Brain microvascular endothelial cell (primary cell): ENCODE results near the gene PRTFDC1.

Experiments used
- DNase-seq: peaks from one replicate; pipeline ENCODE4 v3.0.0-alpha.2; 2020
- H3K27ac ChIP-seq: fragments of 250-450 bp; sonication (Bioruptor Pico); 2 replicates; pipeline ENCODE4 v1.5.1; 2020; ENCODE audit warnings: mild to moderate bottlenecking, moderate library complexity
- H3K27me3 ChIP-seq: fragments of 250-450 bp; sonication (Bioruptor Pico); replicated peaks from 2 replicates; pipeline ENCODE4 v1.5.1; 2020; ENCODE audit warnings: mild to moderate bottlenecking
- H3K36me3 ChIP-seq: fragments of 250-450 bp; sonication (Bioruptor Pico); replicated peaks from 2 replicates; pipeline ENCODE4 v1.5.1; 2020; ENCODE audit warnings: mild to moderate bottlenecking
- H3K4me3 ChIP-seq: 2 replicates; pipeline ENCODE4 v1.5.1; 2011; ENCODE audit warnings: low read depth, mild to moderate bottlenecking, control low read depth, low read length, moderate library complexity
- in situ Hi-C: cut with HindIII; loops from 2 replicates; pipeline ENCODE4 v1.10.0; 2017; ENCODE audit warnings: low sequenced_read_pairs, low pct_ligation_motif_present
- TF ChIP-seq, protein P1 (sequence below): IDR thresholded peaks from 2 replicates; pipeline ENCODE4 v1.5.1; 2011; ENCODE audit warnings: low read depth, mild to moderate bottlenecking, moderate library complexity, low read length, control low read depth, inconsistent platforms; ENCODE audit errors: missing control alignments

Gene PRTFDC1

DNA sequence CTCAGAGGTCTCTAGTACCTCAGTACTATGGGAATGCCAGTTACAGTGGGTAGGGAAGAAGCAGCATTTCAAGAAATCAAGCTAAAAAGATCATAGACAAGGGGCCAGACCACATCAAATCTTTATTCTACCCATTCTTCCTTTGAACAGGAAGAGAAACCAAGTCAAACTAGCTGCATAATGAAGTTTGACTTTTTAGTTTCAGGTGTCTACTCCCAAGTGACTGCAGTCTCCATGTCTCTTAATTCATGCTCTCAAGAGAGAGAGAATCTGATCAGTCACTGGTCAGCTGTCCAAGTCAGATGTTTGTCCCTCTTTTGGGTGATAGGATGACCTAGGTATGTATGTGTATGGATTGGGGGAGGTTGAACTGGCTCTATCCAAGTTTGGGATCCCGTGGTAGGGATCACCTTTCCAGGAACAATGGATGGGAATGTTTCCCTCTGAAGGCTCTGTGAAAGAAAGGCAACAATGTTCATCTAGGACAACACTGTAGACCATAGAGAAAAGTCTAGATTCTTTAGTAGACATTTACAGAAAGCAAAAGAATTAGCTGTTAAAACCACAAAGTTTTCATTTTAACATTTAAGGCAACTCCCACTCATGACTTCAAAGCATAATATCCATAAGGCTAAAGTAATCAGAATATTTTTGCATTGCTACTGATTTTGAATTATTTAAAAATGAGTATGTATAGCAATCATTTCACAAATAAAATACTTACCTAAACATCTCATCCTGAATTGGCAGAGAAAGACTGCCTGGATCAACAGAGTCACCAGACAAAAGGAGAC lies 30.1 kb upstream of the PRTFDC1 start:
- no peak for DNase-seq
- in situ Hi-C loops: no loop called here
- Histone ChIP-seq H3K27me3 (no peaks in the 10 kb centered on the region), H3K27ac (no peak overlapping the region), H3K4me3 (no peak overlapping the region), H3K36me3 (no peaks in the 10 kb centered on the region)
- TF ChIP-seq, protein P1, sequence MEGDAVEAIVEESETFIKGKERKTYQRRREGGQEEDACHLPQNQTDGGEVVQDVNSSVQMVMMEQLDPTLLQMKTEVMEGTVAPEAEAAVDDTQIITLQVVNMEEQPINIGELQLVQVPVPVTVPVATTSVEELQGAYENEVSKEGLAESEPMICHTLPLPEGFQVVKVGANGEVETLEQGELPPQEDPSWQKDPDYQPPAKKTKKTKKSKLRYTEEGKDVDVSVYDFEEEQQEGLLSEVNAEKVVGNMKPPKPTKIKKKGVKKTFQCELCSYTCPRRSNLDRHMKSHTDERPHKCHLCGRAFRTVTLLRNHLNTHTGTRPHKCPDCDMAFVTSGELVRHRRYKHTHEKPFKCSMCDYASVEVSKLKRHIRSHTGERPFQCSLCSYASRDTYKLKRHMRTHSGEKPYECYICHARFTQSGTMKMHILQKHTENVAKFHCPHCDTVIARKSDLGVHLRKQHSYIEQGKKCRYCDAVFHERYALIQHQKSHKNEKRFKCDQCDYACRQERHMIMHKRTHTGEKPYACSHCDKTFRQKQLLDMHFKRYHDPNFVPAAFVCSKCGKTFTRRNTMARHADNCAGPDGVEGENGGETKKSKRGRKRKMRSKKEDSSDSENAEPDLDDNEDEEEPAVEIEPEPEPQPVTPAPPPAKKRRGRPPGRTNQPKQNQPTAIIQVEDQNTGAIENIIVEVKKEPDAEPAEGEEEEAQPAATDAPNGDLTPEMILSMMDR: no peak

DNA sequence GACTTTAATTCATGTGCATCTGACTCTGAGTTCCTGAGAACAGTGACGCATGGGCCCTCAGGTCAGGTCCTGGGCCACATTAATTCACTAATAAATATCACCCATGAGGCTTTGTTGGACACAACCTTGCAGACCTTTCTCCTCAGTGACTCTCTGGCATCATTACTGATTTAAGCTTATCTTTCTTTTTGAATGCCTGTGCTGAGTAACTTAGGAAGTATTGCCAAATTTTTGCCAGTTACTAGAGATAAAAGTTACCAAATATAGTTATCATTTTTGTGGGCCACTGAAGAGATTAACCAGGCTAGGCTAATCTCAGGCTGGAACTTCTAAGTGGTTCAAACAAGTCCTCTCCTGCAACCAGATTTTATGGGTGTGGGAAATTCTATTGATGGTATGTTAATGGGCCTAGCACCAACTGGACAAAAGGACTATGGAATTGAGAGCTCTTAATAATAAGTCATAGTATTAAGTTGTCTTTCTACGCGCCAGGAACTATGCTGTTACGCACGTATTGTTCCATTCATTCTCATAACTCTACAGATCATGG lies 28.8 kb upstream of the PRTFDC1 start:
- TF ChIP-seq, protein P1: no peak
- in situ Hi-C loops: no loop called here
- H3K4me3 ChIP-seq: no peak overlapping the region
- no peak overlapping the region for H3K27ac ChIP-seq
- no peaks in the 10 kb centered on the region for H3K36me3 ChIP-seq
- no peaks in the 10 kb centered on the region for H3K27me3 ChIP-seq
- no peak for DNase-seq

DNA sequence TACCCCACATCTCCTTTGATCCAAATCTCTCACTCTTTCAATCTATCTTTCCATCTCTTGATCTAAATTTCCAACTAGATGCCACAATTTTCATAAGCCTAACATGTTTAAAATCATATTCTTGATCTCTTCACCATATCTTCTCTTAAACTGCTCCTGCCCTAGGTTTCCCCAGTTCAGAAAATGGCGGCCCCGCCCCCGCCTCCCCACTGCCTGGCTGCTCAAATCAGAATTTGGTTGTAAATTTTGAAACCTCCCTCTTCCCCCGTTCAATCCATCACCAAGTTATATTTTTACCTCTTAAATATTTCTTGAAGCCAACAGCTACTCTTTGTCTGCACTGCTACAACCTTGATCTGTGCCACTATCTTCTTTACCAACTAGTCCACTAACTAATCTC lies 27.3 kb upstream of the PRTFDC1 start:
- H3K27me3 ChIP-seq: no peaks in the 10 kb centered on the region
- no peak overlapping the region for H3K4me3 ChIP-seq
- DNase-seq: no peak
- no peaks in the 10 kb centered on the region for H3K36me3 ChIP-seq
- in situ Hi-C loops: no loop called here
- H3K27ac ChIP-seq: no peak overlapping the region
- TF ChIP-seq, protein P1: no peak

DNA sequence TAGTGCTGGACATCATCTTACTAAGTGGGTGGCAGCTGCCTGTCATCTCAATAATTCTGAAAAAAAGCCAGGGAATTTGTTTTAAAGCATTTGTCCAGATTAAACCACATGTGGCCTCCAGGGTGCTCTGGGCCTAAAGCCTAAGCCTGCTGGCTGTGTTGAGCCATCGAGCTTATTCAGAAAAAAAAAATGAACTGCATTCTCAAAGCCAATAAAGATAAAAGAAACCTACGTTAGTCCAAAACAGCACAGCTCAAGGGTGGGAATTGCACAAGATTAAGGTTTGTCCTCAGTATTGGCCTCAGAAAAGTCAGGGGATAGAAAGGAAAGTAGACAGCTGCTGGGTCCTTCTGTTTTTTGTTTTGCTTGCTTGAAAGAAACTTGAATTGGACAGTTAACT lies 22.6 kb upstream of the PRTFDC1 start:
- Histone ChIP-seq H3K27me3 (no peaks in the 10 kb centered on the region), H3K4me3 (no peak overlapping the region), H3K36me3 (no peaks in the 10 kb centered on the region), H3K27ac (no peak overlapping the region)
- TF ChIP-seq, protein P1: peak; percentile 32
- DNase-seq: peak; percentile 52
- in situ Hi-C loops: no loop called here

DNA sequence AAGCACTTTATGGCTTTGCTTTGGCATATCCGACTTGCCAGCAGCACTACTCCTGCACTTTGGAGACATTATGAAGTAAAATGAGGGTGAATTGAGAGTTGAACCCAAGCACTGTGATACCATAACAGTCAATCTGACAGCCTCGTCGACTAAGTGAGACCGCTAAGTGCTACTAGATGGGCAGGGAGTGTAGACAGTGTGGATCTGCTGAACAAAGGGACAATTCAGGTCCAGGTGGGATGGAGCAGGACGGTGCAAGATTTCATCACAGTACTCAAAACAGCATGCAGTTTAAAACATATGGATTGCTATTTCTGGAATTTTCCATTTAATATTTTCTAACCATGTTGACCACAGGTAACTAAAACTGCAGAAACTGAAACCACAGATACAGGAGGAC lies 20.8 kb upstream of the PRTFDC1 start:
- no peaks in the 10 kb centered on the region for H3K27me3 ChIP-seq
- no peak overlapping the region for H3K27ac ChIP-seq
- H3K36me3 ChIP-seq: no peaks in the 10 kb centered on the region
- in situ Hi-C loops: no loop called here
- TF ChIP-seq, protein P1: no peak
- no peak overlapping the region for H3K4me3 ChIP-seq
- no peak for DNase-seq
